ENCODE results near the gene LSM4.

LSM4 gene

DNA sequence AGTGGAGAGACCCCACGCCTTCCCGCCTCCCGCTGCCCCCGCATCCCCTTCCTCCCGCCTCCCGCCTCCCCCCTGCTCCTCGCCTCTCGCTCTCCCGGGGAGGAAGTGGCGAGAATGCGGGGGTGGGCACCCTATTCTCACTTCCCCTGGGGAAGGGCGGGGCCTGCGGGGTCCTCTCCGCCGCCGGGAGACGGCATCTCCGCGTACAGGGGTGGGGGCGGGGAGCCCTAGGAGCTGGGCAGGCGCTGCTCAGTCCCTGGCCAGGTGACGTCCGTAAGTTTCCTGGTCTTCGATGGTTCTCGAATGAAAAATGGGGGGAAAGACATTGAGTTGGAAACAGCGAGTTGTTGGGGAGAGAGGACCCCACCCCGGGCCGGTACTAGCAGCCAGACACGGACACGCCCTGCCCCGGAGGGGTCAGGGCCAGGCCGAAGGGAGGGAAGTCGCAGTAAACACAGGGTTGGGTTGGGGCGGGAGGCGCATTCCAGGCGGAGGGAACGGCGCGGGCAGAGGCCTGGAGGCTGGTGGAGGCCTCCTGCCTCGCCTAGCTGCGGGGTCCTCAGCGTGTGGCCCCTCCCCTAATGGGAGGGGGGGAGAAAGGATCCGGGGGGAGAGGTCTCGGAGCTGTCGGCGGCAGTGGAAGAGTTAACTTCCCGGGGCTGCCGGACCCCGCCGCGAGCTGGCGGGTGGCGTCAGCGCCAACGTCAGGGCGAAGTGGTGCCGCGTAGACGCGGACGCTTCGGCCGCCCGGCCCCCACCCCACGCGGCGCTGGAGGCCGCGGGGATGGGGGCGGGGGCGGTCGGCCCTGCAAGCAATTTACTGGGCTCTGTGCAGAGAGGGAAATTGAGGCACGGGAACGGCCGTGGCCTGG, 31.1 kb downstream of the LSM4 start:
- peak; percentile 59 for DNase-seq

DNA sequence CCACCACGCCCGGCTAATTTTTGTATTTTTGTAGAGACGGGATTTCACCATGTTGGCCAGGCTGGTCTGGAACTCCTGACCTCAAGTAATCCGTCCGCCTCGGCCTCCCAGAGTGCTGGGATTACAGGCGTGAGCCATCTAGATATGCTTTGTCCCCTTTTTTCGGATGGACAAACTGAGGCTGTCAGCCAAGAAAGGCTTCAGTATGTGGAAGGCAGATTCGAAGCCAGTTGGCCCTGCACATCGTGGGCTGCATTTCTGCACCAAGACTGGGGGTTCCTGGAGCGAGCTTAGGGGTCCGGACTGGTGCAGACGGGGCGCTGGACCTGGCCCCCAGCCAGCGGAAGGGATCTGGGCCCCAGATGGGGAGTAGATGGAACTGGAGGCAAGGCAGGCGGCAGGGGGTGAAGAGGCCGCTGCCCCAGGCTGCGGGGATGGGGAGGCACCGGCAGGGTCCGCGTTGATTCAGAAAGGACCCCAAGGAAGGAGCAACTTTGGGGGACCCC, 31.8 kb downstream of the LSM4 start:
- DNase-seq, result no peak

DNA sequence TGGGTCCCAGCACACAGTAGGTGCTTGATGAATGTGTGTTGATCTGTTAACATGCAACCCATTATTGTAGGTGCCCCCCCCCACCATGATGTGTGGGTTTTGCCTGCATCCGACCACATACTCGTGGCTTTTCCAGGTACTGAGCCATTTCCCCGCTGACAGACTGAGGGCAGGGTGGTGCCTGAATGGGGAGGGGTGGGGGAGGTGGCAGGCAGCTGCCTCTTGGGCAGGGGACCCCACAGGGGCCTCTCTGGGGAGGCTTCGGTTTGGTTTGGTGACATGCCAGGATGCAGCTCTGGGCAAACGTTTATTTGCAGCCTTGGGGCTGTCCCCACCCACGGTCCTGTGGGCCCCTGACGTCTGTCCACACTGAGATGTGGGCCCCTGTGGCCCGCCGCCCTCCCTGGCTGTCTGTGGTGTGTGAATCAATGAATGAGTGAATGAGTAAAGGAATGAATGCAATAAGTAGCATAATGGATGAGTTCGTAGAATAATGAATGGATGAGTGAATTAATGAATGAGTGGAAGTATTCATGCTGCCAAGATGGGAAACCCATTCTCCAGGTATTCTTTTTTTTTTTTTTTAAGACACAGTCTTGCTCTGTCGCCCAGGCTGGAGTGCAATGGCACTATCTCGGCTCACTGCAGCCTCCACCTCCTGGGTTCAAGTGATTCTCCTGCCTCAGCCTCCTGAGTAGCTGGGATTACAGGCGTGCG, 32.4 kb downstream of the LSM4 start:
- DNase-seq, result no peak

DNA sequence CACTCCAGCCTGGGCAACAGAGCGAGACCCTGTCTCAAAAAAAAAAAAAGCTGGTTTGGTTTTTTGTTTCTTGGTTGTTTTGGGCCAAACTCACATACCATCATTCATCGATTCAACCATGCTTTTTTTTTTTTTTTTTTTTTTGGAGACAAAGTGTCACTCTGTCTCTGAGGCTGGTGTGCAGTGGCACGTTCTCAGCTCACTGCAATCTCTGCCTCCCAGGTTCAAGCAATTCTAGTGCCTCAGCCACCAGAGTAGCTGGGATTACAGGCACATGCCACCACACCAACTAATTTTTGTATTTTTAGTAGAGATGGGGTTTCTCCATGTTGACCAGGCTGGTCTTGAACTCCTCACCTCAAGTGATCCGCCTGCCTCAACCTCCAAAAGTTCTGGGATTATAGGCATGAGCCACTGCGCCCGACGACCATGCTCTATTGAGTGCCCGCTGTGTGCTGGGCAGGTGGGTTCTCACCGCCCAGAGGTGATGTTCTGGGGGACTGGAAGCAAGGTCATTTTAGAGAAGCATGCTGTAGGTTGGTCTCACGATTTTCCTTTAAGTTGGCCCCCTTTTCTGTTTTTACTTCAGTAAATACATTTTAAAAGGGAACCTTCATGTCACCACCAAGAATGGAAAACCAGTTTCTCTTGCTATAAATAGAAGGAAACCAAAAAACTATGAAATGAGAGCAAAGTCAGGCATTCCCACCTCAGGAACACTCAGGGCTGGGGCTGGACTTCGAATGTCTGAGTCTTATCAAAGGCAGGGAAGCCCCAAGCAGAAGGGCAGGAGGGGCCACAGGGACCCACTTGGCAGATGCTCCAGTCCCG, 33.2 kb downstream of the LSM4 start:
- DNase-seq, result no peak

DNA sequence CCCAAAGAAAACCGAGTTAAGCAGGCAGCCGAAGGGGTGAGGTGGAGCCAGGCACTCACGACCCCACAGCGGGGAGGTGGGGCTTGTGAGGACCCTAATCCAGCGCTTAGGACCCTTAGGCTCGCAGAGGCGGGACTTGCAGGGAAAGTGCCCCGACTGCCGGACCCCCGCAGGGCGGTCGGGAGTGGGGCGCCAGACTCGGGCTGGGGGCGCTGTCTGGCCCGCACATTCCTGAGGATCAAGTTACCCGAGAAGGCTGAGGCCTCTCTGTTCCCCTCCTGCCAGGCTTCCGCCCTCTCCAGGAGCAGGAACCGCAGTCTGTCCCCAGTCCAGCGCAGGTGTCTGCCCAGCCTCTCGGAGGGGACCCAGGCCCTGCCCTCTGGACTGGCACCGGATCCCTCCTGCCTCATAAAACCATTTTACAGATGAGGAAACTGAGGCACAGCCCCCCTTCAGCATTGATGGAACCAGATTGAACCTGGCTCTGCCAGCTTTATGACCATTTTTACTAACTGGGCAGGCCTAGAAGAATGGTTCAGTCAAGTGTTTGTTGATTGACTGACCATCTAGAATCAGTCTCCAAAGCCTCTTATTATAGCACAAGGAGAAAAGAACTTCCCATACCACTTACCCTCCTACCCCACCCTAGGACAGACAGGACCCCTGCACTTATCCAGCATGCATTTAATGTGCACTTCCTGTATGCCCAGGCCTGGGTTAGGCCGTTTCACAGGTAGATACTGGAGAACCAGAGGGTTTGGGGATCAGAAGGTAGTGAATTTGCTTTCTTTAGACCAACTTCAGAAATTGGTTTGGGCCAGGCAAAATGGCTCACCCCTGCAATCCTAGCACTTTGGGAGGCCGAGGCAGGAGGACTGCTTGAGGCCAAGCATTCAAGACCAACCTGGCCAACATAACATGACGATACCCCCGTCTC, 34.8 kb downstream of the LSM4 start:
- no peak for DNase-seq

DNA sequence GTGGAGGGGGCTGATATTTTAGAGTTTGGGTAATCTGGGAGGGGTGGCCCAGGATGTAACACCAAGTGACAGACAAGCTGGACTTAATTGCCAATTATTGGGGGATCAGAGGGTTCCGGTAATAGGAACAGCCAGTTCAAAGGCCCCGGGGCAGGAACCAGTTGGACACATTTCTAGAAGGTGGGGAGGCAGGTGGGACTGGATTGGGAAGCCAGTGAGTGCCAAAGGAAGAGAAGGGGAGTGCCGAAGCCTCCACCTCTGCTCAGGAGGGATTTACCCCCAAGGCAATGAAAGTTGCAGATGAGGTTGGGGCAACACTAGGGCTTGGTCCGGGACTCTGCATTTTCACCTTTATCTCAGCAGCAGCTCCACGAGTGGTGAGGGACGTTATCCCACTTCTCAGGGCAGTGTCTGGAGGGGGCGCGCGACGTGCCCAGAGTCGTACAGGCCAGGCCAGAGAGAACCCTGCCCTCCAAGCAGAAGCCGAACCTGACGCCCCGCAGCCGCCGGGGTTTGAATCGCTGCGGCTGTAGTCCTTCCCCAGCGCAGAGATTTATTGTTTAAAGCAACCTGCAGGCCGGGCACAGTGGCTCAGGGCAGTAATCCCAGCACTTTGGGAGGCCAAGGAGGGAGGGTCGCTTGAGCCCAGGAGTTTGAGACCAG, 35.8 kb downstream of the LSM4 start:
- no peak for DNase-seq

DNA sequence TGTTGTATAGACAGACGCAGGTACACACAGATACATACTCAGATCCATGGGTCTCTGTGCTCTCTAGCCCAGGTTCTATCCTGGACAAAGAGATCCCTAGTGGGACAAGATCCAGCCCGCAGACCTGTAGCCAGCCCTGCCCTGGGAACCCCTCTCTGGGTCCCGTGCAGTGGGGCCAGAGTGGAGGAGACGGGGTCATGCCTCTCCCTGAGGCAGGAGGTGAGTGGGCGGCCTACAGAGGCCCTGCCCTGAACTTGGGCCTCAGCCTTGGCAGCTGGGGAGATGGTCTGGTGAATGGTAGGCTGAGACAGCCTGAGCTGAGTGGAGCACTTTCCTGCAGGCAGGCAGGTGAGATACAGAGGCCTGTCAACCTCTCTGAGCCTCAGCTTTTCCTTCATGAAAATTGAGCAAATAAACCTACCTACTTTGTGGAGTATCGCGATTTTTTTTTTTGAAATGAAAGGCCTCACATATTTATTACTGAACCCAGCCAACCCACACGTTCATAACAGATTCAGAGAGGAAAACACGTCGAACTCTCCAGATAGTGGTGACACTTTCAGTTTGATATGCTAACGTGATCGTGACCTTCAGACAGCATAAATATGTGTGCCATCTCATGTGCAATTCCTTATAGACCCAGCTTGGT, 38.0 kb downstream of the LSM4 start:
- no peak for DNase-seq

DNA sequence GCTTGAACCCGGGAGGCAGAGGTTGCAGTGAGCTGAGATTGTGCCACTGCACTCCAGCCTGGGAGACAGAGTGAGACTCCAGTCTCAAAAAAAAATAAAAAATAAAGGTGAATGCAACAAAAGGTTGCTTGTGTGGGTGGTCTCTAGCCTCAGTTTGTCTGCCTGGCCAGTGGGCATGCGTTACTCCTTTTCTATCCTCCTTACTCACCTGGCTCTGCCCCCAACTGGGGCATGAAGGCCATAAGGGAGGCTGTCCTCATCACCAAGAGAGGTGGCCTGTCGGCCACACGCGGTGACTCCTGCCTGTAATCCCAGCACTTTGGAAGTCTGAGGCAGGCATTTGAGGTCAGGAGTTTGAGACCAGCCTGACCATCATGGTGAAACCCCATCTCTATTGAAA, 39.5 kb downstream of the LSM4 start:
- DNase-seq, result no peak

DNA sequence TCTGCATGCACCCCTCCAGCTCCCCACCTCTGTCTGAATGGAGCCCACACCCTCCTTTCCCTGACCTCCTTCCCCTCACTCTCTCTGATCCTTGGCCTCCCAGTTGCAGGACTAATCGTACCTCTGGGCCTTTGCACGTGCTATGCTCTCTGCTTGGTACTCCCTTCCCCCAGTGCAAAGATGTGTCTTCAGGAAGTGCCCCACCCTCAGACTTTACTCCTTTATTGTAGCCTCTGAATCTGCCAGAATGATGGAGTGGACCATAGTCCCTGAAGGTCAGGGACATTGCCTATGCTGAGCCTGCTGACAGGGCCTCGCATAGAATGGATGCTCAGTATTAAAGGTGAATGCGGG, 40.1 kb downstream of the LSM4 start:
- DNase-seq, result no peak

DNA sequence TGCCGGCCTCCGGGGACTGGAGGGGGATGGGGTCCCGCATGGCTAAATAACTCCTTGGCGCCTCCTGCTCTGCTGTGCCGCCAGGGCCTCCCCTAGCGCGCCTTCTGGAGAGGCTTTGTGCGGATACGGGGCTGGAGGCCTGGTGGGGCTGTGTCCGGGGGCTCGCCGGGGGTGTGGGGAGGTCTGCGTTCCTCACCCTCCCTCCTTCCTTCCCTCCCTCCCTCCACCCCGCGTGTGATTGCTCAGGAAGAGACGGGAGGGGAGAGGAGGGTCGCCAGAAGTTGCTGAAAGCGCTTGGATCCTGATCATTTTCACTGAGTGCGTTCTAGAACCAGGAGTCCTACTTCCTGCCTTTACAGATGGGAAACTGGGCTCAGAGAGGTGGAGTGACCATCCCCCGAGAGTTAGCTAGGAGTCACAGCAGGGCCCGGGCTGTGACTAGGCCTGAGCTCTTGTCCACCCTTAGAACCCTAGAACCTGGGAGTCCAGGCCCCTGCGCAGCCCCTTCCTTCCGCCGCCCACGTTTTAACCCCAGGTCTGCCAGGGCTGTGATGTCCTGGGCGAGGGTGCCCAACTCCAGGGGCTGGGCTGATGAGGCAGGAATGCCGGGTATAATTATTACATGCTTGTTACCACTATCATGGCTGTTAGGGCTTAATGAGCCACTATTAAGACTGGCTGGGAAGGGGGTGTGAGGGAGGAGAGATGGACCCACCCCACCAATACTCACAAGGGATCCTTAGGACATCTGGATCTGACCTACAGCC, 40.7 kb downstream of the LSM4 start:
- peak; percentile 53 for DNase-seq

DNA sequence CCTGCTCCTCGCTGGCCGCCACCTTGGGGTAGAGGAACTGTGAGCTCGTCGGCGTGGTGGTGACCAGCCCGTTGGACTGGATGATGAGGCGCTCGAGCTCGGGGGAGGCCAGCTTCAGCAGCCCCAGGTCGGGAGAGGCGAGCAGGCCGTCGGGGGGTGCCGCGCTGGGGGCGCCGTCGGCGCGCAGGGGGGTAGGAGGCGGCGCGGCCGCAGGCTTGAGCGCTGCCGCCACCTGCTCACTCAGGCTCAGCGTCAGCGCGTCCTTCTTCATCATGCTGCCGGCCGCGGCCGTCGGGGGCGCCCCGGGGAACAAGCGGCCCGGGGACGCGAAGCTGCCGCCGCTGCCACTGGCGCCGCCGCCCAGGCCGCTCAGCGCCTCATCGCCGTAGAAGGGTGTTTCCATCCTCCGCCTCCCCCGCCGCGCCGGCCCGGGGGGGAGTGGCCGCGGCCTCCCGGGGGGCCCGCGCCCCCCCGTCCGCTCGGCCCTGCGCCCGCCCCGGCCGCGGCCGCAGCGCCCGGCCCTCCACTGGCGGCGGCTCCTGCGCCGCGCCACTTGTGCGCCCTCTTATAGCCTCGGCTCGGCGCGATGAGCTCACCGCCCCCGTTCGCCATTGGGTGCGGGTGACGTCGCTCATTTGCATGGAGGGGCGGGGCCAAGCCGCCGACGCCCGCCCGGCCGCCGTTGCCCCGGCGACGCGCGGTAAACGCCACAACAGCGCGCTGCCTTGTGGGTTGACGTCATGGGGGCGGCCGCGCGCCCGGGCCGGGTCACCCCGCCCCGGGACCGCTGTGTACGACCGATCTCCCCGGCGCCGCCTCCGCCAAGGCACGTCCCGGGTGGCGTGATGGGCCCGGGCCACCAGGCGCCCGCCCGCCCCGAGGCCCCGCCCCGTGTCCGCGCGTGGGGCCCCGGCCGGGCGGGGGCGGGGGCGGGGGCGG, 41.5 kb downstream of the LSM4 start, which contains the start of gene JUND:
Gene JUND, minus strand, starts transcription at position 541 of the 939 bp plus-strand sequence. Its CDS starts 138 bp downstream, at position 403.
- peak; percentile 94 for DNase-seq

DNA sequence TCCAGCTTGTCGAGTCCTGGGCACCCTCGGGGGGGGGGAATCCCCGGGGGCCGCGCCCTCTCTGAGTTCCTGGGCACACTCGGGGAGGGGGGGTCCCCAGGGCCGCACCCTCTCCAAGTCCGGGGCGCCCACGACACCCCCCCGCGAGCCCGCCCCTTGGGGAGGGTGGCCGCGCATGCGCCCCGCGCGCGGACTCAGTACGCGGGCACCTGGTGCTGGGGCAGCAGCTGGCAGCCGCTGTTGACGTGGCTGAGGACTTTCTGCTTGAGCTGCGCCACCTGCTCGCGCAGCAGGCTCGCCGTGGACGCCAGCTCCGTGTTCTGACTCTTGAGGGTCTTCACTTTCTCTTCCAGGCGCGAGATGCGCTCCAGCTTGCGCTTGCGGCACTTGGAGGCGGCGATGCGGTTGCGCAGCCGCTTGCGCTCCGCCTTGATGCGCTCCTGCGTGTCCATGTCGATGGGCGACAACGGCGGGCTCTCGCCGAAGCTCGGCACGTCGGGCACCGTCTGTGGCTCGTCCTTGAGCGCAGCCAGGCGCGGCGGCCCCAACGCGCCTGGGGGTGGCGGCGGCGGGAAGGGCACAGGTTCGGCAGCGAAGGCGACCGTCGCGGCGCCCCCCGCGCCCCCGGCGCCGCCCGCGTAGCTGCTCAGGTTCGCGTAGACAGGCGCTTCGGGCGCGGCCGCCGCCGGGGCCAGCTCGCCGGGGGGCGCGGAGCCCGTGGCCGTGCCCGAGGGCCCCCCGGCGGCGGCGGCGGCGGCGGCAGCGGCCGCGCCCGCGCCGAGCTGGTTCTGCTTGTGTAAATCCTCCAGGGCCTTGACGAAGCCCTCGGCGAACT, 42.4 kb downstream of the LSM4 start:
- no peak for DNase-seq

DNA sequence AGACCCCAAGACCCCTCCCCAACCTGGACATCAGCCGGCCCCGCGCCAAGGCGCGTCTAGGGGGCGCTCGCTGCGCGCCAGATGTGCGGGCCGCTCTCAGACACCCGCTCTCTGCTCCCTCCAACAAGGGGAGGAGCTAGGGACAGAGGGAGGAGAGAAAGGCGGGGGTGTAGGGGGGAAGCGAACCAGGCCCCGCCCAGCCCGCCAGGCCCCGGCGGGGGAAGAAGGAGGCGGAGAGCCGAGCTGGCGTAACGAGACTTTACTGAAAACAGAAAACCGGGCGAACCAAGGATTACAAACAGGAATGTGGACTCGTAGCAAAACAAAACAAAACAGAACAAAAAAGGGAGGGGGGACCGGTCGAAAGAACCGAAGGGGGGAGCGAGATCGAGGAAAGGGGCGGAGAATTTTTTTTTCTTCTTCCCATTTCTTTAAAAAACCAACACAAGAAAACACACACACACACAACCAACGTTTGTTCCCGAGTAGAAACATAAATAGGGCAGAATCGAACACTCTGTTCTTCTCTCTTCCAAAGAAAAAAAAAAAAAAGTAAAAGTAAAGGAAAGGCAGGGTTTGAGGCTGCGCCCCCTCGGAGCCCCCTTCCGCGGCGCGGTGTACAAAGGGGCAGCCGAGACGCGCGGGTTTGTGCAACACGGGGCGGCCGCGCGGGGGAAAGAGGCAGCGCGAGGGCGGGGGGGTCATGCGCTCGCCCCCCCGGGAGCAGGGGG, 43.2 kb downstream of the LSM4 start:
- DNase-seq, result peak; percentile 79

DNA sequence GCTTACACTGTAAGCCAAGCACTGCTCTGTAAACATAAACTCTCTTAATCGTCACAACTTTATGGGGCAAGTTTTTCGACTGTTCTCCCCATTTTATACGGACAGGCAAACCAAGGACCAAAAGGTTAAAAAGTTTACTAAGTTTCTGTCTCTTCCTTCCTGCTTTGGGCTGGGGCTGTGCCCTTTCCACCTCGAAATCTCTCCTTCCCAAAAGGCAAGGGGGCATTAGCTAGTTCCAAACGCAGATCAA, 43.7 kb downstream of the LSM4 start:
- DNase-seq, result no peak

DNA sequence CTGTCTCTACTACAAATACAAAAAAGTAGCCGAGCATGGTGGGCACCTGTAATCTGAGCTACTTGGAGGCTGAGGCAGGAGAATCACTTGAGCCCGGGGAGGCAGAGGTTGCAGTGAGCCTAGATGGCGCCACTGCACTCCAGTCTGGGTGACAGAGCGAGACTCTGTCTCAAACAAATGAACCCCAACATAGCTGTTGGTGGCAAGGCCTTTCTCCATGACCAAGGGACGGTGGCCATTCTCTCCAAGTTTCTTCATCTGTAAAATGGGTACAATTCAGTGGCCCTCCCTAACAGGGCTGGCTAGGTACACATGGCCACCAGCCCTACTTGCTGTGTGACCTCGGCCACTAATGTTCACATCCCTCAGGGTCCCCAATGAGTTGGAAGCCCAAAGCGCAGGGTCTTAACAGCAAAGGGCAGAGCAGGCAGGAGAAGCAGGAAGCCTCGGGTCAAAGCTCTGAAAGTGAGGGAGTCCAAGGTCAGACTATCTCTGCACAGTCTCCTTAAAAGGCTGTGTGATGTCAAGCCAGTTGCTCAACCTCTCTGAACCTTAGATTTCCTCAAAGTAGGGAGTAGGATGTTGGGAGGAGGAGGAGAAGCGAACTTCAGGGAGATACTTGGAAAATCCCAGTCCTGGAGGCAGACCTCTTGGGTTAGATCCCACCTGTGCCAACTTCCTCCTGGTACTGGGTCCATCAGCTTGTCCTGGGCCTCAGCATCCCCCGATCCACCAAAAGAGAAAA, 44.2 kb downstream of the LSM4 start:
- DNase-seq, result no peak

DNA sequence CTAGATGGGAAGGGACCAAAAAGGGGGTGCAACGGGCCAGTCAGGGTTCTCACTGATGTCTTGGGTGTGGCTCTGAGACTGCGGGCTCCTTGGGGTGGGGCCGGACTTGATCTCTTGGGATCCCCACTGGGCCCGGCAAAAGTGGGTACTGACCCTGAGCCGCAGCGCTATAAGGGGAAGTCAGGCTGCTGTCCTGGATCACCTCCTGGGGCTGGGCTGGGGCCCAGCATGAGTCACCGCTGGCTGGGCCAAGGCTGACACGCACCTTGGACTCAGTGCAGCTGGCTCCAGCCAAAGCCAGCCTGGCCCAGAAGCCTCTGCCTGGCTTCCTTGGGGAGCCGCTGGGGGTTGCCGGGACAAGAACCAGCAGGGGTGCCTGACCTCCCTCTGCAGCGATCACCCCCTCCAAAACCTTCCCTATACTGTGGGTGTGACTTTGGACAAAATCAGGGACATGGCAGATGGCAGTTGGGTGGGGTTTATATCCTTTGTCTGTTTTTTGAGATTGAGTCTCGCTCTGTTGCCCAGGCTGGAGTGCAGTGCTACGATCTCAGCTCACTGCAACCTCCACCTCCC, 48.0 kb downstream of the LSM4 start:
- no peak for DNase-seq

Data from NCI-H2227 treated with DMSO at 0.1 percent for 48 hours (cell line).